CD4-positive, alpha-beta T cell treated with Interleukin-2 at 100 ng/mL for 4 hours (primary cell): Measurements from ENCODE around the gene TNP2.

Experiments used
- DNase-seq: peaks from one replicate; pipeline ENCODE4 v3.0.0-alpha.2; 2020; ENCODE audit warnings: low spot score

TNP2 gene

DNA sequence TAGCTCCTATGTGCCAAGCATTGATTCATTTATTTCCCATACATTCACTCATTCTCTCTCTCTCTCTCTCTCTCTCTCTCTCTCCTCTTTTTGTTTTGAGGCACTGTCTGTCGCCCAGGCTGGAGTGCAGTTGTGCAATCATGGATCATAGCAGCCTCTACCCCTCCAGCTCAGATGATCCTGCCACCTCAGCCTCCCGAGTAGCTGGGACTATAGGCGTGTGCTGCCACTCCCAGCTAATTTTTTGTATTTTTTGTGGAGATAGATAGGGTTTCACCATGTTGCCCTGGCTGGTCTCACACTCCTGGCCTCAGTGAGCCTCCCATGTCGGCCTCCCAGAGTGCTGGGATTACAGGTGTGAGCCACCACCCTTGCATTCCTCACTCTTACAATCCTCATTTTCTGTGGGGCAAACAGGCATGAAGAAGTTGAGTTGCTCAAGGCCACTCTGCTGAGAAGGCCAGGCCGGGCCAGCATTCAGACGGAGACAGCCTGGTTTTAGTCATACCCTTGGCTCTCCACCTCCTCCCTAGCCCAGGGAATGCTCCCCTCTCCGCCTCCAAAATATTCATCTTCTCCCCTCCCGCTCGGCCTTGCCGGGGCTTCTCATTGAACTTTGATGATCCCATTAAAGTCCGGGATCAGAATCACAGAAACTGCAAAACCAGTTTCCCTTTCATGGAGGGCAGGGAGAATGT lies 7.9 kb upstream of the TNP2 start:
- DNase-seq: no peak

DNA sequence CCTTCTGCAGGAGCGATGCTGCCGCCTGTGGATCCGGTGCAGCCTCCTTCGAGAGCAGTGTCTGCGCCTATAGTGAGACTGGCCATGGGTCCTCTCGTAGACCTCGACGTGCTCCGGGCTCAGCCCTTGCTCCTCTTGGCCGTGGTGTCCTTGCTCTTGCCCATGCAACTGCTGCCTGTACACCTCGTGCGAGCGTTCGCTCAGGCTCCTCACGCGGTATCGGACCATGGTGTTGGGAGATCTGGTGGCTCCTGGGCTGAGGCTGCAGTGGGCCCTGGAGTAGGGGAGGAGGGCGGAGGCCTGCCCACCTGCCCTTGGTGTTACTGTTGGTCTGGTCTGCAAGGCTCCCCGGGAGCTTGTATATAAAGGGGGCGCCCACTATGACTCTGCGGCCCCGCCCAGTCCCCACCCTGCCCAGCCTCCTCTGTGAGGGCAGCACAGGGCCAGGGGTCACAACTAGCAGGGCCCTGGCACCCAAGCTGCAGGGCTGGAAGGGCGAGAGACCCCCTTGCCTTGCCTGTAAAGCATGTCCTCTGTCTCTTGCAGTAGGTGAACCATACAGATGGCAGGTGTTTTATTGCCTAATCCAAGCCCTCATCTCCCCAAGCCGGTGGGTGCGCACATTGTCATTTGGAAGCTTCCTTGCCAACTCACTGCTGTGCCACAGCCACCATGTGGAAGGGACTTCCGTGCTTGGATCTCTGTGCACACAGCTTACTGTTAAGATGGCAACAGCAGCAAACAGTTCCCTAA lies 7.2 kb upstream of the TNP2 start, which contains the start of gene PRM2:
Gene PRM2 (minus strand): TSS at position 338 of the 753 bp plus-strand sequence. CDS start 110 bp downstream, at position 228.
- no peak for DNase-seq

DNA sequence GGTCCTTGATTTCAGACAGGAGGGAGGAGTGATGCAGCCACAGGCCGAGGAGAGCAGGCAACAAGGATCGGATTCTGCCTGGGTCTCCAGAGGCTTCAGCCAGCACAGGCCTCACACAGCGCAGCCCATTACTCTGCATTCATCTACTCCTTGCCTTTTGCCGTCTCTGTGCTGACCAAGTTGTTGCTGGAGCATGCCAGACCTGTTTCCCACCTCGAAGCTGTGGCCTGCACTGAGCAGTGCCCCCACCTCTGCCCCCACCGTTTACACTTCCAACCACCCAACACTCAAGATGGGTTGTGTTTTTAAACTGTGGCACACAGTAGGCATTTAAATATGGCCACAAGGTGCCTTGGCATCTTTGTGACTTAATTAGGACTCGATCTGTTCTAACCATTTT lies 5.8 kb upstream of the TNP2 start:
- no peak for DNase-seq

DNA sequence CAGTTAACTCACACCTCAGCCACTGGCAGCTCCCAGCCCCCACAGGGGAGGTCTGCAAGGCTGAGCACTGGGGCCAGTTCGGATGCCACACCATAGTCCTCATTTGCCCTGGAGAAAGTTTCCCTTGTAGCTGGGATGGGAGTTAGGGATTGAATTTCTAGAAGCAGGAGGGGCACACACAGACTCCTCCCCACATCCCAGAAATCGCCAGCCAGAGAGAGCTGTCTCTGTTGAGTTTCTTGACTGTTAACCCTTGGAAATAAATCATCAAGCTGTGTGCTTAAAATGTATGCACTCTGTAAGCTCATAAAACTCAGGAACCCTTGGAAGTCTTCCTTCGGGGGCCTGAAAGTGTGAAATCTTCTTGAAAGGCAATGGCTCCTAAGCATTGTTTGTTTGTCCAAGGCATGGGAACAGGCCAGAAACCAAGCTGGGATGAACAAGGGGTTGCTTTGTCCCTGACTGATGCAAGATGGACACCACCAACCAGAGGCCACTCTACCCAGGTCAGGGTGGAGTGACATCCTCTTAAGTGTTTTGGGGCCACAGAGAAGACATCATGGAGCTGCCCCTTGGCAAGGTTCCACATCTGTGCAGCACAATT lies 4.7 kb upstream of the TNP2 start:
- DNase-seq: no peak

- DNase-seq: no peak
Measured at GRCh38 chr16:11272921-11273720, 4.0 kb upstream of the TNP2 start, which contains the start of gene PRM3. Gene PRM3, minus strand, starts transcription at chr16:11273629. Its CDS starts 34 bp downstream, at chr16:11273595.

DNA sequence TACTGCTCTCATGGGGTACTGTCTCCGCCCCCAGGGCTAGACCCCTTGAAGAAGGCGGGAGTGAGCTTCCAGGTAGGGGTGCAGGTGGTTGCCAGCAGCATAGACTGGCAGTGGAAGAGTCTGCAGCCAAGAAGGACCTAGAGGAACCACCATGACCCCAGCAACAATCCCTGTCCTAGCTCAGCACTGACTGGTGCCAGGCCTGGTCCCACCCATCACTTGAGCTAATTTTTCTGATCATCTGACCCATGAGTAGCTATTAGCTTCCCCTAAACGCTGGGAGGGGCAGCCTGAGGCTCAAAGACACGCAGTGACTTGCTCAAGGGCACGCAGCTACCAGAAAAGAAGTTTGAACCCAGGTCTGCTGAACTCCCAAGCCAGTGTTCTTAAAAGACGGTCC lies 3.4 kb upstream of the TNP2 start:
- DNase-seq: no peak

DNA sequence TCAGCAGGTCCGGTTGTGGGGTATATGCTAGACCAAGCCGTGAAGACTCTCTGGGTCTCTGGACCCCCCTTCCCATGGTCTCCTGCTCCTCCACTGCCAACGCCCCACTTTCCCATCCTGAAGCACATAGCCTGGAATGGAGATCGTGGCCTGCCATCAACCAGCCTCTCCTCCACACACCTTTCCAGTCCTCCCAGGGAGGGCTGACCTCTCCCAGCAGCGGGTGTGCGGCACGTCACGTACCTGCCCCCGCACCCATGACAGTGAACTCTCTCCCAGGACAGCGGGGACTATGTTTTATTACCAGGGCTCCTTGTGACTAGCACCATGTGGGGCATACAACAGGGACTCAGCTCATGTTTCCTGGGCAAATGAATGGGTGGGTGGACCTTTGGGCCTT lies 2.5 kb upstream of the TNP2 start:
- DNase-seq: no peak

GRCh38 chr16:11270602-11271162 lies 1.6 kb upstream of the TNP2 start:
- no peak for DNase-seq

GRCh38 chr16:11265124-11265523 lies 4.0 kb downstream of the TNP2 start:
- no peak for DNase-seq

- no peak for DNase-seq
Measured at GRCh38 chr16:11264155-11264832, 4.8 kb downstream of the TNP2 start.

DNA sequence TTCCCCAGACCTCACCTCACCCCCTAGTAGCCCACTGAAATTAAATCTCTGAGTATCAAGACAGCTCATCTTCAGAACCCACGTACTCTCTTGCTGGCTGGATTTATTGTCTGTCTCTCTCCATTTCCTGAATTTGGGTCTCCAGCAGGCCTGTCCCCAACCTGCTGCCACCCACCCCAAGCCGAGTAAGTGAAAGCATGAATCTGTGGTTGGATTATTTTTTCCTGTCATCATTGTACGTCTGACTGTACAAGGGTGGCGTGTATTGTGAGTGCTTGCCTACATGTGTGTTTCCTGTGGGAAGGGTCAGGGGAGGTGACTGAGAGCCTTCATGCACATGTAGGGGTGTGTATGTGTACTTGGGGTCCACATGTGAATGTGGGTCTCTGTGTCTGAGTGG lies 5.4 kb downstream of the TNP2 start:
- DNase-seq: peak; percentile 45

- DNase-seq: no peak
Measured at GRCh38 chr16:11262915-11263314, 6.2 kb downstream of the TNP2 start.

DNA sequence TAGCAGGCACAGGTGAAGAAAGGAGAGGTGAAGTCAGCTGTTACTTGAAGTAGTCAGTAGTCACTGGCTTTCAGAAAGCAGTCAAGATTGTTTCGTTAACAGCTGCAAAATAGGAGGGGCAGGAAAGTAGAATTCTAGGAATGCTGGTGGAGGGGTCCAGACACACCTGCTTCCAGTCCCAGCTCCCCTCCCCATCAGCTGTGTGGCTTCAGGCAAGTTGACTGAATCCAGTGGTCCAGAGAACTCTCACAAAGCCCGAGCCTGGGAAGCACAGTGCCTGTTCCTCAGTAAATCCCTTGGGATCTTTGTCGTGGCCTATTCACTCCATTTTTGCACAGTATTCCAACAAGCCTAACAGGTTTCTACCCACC lies 8.5 kb downstream of the TNP2 start:
- DNase-seq: no peak

DNA sequence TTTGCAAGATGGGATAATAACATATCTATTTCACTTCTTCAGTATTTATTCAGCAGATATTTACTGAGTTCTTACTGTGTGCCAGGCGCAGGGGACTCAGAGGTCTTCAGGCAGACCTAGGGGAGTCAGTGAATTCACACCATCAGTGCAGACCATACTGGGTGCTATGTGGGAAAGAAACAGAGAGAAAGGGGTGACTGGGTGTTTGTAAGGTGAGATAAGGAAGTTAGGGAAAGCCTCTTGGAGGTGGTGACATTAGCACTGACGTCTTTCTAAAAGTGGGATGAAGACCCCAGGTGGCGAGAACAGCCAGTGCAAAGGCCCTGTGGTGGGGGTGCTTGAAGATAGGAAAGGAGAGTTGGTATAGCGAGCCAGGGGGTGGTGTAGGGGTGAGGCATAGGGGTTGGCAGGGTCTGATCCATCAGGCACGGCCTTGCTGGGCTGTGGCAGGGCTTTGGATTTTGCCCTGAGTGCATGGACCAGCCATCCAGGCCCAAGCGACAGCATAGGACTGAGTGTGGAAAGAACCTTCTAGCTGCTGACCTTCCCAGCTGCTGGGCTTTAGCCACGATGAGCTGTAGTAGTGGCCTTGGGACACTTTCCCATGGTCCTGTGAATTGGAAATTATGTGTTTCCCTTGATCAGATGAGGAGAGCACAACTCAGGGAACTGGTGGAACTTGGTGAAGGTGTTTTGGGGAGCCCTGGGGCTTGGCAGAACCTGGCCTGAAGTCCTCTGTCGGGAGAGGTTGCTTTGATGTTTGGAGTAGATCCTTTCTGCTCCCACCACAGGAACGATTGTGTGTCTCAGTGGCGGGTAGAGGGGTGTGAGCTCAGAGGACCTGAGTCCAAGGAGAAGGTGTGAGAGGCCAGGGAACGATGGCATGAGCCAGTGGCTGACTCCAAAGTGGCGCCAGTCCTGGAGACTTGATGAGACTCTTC lies 9.2 kb downstream of the TNP2 start:
- DNase-seq: no peak

- peak; percentile 55 for DNase-seq
Measured at GRCh38 chr16:11258553-11259492, 10.3 kb downstream of the TNP2 start.

DNA sequence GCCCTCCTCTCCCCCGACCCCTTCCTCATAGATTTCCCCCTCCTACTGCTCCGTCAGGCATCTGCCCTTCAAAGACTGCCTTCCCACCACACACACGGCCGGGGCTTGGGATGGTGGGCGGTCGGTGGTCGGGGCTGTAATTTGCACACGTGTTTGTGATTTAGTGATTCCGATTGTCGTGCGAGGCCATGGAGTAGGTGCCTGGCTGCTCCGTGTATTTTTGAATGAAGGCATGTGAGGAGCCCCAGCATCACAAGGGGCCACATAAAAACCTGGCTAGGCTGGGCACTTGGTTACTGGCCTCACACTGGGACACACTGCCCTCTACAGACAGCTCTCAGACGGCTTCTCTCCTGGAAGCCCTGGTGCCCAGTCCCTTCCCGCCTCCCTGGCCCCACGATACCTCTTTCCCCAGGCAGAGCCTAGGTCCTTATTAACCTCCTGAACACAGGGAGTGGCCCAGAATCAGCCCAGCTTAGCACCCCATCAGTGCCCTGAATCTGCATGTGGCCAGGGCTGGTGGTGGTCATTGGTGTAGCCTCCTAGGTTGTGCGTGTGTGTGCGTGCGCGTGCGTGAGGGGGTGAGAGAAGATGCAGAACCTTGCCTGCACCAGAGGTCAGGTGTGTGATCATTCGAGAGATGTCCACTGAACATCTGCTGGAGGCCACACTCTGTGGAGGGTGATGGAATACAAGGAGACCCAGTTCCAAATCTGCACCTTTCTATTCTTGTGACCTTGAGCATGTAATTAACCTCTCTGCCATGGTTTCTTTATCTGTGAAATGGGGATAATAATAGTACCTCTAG lies 11.8 kb downstream of the TNP2 start:
- DNase-seq: peak; percentile 74

GRCh38 chr16:11256661-11257130 lies 12.4 kb downstream of the TNP2 start:
- DNase-seq: no peak
